ENCODE measurements around the gene CAPN15. TPM values are rescaled to one million over a fixed set of nuclear protein-coding genes. Genes with fewer than 3 reads are reported as not detected.

CAPN15 gene
- total RNA-seq, 4 donors from 2014 or later, result 19.6 to 42.6 (median 29.0) TPM

GRCh38 chr16:589658-590187 is 62.2 kb downstream of the CAPN15 start, which contains the start of gene RAB40C:
Gene RAB40C, plus strand, starts transcription at chr16:590066. Its CDS starts 226 bp downstream, at chr16:590292.
- intact Hi-C loops (cut with DNase I), result loop anchor here (5.0 kb wide), 1 partner anchor 43 kb away; the partner anchor contains the start of gene WFIKKN1
- no peaks in the 10 kb centered on the region for H3K27me3 ChIP-seq
- H3K4me3 ChIP-seq (replicated peaks in 1 of 3), result peak within 1 kb of the TSS; percentile 85 to 98 (median 94)
- peaks cover 45 to 61% of the 10 kb centered on the region in 2 donors for H3K4me1 ChIP-seq
- H3K9me3 ChIP-seq, result no peaks in the 10 kb centered on the region
- TF ChIP-seq POLR2A (IDR thresholded peaks at IDR 0.05) (peak in 1 of 2 donors; percentile 47), CTCF (IDR thresholded peaks at IDR 0.05) (peak in 1 of 6 experiments; percentile 6)
- peak; percentile 99 for DNase-seq
- no peaks in the 10 kb centered on the region for H3K36me3 ChIP-seq
- H3K27ac ChIP-seq, result peak within 1 kb of the TSS; percentile 89 to 97 (median 92)
- 0% methylated on average over 1 to 28 of the region's 67 CpGs for WGBS, 2 donors

GRCh38 chr16:590188-590814 is 62.8 kb downstream of the CAPN15 start:
- peak overlapping the region in 2 of 3 donors; percentile 43 to 61 for H3K27ac ChIP-seq
- peak; percentile 46 to 47 for DNase-seq
- 0 to 1% methylated on average over 5 to 23 of the region's 71 CpGs for WGBS, 2 donors
- intact Hi-C loops (cut with DNase I), result loop anchor here (5.0 kb wide), 1 partner anchor 42 kb away; the partner anchor contains the start of gene WFIKKN1
- peaks cover 45 to 66% of the 10 kb centered on the region in 2 donors for H3K4me1 ChIP-seq
- no peaks in the 10 kb centered on the region for H3K9me3 ChIP-seq
- TF ChIP-seq POLR2A (IDR thresholded peaks at IDR 0.05) (no peak), CTCF (IDR thresholded peaks at IDR 0.05) (no peak)
- peak overlapping the region; percentile 85 to 95 (median 94) for H3K4me3 ChIP-seq (replicated peaks in 1 of 3)
- H3K36me3 ChIP-seq, result no peaks in the 10 kb centered on the region
- no peaks in the 10 kb centered on the region for H3K27me3 ChIP-seq

GRCh38 chr16:590815-591200 is 63.3 kb downstream of the CAPN15 start:
- peak overlapping the region; percentile 85 to 95 (median 94) for H3K4me3 ChIP-seq (replicated peaks in 1 of 3)
- intact Hi-C loops (cut with DNase I), result loop anchor here (5.0 kb wide), 1 partner anchor 41 kb away; the partner anchor contains the start of gene WFIKKN1
- no peaks in the 10 kb centered on the region for H3K9me3 ChIP-seq
- no peaks in the 10 kb centered on the region for H3K36me3 ChIP-seq
- DNase-seq, result no peak
- H3K27me3 ChIP-seq, result no peaks in the 10 kb centered on the region
- 56 to 59% methylated on average over 10 of the region's 10 CpGs for WGBS, 2 donors
- peak overlapping the region in 1 of 3 donors; percentile 43 for H3K27ac ChIP-seq
- TF ChIP-seq POLR2A (IDR thresholded peaks at IDR 0.05) (no peak), CTCF (IDR thresholded peaks at IDR 0.05) (no peak)
- peaks cover 45 to 62% of the 10 kb centered on the region in 2 donors for H3K4me1 ChIP-seq

GRCh38 chr16:591231-591630 is 63.7 kb downstream of the CAPN15 start:
- no peak for DNase-seq
- Histone ChIP-seq H3K27ac (no peak overlapping the region), H3K36me3 (no peaks in the 10 kb centered on the region), H3K27me3 (no peaks in the 10 kb centered on the region), H3K9me3 (no peaks in the 10 kb centered on the region), H3K4me3 (replicated peaks in 1 of 3) (no peak overlapping the region), H3K4me1 (peaks cover 45 to 62% of the 10 kb centered on the region in 2 donors)
- 85 to 86% methylated on average over 8 of the region's 8 CpGs for WGBS, 2 donors
- intact Hi-C loops (cut with DNase I), result loop anchor here (5.0 kb wide), 1 partner anchor 41 kb away; the partner anchor contains the start of gene WFIKKN1
- TF ChIP-seq POLR2A (IDR thresholded peaks at IDR 0.05) (no peak), CTCF (IDR thresholded peaks at IDR 0.05) (no peak)

All from thyroid gland (tissue), 4 donors.